Occipital lobe (tissue), 2 donors: ENCODE data around the gene MYO18A. TPM values are rescaled to one million over a fixed set of nuclear protein-coding genes. Genes with fewer than 3 reads are reported as not detected.

Source experiments
- DNase-seq: peaks from one replicate; lab custom pipeline; 2025; lab: John Stamatoyannopoulos, UW
- total RNA-seq: library from RNA; depleted of rRNA; stranded (reverse); fragments of >200 nt; gene quantifications from one replicate; pipeline ENCODE4 v1.2.3, GENCODE V29; 2014

Gene MYO18A
- total RNA-seq, 1 donor from 2014 or later, result 68.5 TPM

- no peak for DNase-seq
These were observed 142.5 kb downstream of the MYO18A start for GRCh38 chr17:29037739-29038084.

- DNase-seq, result no peak
These were observed 143.6 kb downstream of the MYO18A start for GRCh38 chr17:29036584-29036983.

GRCh38 chr17:29034510-29034909 is 145.7 kb downstream of the MYO18A start:
- no peak for DNase-seq

GRCh38 chr17:29032857-29033197 is 147.4 kb downstream of the MYO18A start:
- no peak for DNase-seq

GRCh38 chr17:29032013-29032856 is 148.0 kb downstream of the MYO18A start:
- DNase-seq, result no peak

GRCh38 chr17:29031488-29031887 is 148.7 kb downstream of the MYO18A start:
- DNase-seq, result no peak

- DNase-seq, result no peak
These were observed 155.8 kb downstream of the MYO18A start for GRCh38 chr17:29024316-29024952.

- DNase-seq, result no peak
These were observed 158.1 kb downstream of the MYO18A start for GRCh38 chr17:29022074-29022473.

- DNase-seq, result no peak
These were observed 159.0 kb downstream of the MYO18A start for GRCh38 chr17:29021226-29021625.

Other genes with a start within 250 kb of the MYO18A start
- 44.8 TPM for gene PHF12, start 228.9 kb downstream of the MYO18A start, total RNA-seq
- gene SEZ6, start 174.4 kb downstream of the MYO18A start, total RNA-seq, result 36.2 TPM
- gene PIPOX, start 137.3 kb downstream of the MYO18A start, total RNA-seq, result 4.1 TPM
- gene CRYBA1, start 66.5 kb upstream of the MYO18A start, total RNA-seq, result not detected
- gene NUFIP2, start 113.8 kb upstream of the MYO18A start, total RNA-seq, result 57.2 TPM
- 170 TPM for gene TAOK1, start 210.0 kb upstream of the MYO18A start, total RNA-seq